ENCODE measurements around the gene RPS17.

Gene RPS17

DNA sequence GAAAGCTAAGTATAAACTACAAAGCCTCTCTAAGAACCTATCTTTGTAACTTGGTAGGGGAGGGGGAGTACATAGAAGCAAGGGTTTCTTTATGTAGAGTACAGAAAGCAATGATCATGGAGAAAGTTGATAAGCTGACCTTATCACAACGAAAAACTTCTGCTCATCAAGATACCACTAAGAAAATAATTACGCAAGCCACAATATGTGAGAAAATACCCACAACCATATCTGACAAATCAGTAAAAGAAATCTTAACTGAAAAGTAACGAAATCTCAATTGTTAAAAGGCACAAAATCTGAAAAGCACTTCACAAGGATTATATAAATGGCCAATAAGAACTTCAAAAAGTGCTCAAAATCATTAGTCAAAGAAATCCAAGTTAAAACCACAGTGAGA is 35.1 kb upstream of the RPS17 start:
- TF ChIP-seq POLR2AphosphoS5 (IDR thresholded peaks at IDR 0.05; ENCODE audit: low read depth, low read length) (no peak), FOXP2 (optimal IDR thresholded peaks at IDR 0.05; ENCODE audit: borderline replicate concordance, extremely low read depth, extremely low read length, insufficient read depth) (no peak), TAF1 (IDR thresholded peaks at IDR 0.05; ENCODE audit: borderline replicate concordance, insufficient read depth, low read length) (no peak), SIN3A (IDR thresholded peaks at IDR 0.05; ENCODE audit: borderline replicate concordance, insufficient read depth, low read length) (no peak)
- TF ChIP-seq, protein P1, sequence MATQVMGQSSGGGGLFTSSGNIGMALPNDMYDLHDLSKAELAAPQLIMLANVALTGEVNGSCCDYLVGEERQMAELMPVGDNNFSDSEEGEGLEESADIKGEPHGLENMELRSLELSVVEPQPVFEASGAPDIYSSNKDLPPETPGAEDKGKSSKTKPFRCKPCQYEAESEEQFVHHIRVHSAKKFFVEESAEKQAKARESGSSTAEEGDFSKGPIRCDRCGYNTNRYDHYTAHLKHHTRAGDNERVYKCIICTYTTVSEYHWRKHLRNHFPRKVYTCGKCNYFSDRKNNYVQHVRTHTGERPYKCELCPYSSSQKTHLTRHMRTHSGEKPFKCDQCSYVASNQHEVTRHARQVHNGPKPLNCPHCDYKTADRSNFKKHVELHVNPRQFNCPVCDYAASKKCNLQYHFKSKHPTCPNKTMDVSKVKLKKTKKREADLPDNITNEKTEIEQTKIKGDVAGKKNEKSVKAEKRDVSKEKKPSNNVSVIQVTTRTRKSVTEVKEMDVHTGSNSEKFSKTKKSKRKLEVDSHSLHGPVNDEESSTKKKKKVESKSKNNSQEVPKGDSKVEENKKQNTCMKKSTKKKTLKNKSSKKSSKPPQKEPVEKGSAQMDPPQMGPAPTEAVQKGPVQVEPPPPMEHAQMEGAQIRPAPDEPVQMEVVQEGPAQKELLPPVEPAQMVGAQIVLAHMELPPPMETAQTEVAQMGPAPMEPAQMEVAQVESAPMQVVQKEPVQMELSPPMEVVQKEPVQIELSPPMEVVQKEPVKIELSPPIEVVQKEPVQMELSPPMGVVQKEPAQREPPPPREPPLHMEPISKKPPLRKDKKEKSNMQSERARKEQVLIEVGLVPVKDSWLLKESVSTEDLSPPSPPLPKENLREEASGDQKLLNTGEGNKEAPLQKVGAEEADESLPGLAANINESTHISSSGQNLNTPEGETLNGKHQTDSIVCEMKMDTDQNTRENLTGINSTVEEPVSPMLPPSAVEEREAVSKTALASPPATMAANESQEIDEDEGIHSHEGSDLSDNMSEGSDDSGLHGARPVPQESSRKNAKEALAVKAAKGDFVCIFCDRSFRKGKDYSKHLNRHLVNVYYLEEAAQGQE (IDR thresholded peaks at IDR 0.05; ENCODE audit: insufficient read depth in 1 of 2, low read depth in 2 of 2, low read length in 2 of 2): no peak

DNA sequence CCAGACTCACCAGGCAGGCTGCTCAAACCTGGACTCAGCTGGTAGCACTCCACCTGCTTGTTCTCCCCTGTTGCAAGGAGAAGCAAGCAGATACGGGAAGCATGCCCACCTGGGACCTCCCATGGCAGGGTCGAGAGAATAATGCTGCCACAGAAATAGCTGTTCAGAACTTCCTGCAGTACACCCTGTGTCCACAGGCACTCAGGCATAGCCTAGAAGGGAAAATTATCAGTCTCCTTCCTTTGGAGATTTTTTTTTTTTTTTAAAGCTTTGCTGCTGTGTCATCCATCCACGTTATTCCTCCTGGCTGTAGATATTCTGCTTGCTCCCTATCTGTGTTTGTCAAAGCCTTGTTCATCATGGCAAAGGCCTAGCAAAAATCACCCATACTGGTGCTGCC is 32.7 kb upstream of the RPS17 start:
- TF ChIP-seq TAF1 (IDR thresholded peaks at IDR 0.05; ENCODE audit: borderline replicate concordance, insufficient read depth, low read length) (no peak), POLR2AphosphoS5 (IDR thresholded peaks at IDR 0.05; ENCODE audit: low read depth, low read length) (no peak), SIN3A (IDR thresholded peaks at IDR 0.05; ENCODE audit: borderline replicate concordance, insufficient read depth, low read length) (no peak), FOXP2 (optimal IDR thresholded peaks at IDR 0.05; ENCODE audit: borderline replicate concordance, extremely low read depth, extremely low read length, insufficient read depth) (no peak)
- TF ChIP-seq, protein P1 (IDR thresholded peaks at IDR 0.05; ENCODE audit: insufficient read depth in 1 of 2, low read depth in 2 of 2, low read length in 2 of 2): no peak

DNA sequence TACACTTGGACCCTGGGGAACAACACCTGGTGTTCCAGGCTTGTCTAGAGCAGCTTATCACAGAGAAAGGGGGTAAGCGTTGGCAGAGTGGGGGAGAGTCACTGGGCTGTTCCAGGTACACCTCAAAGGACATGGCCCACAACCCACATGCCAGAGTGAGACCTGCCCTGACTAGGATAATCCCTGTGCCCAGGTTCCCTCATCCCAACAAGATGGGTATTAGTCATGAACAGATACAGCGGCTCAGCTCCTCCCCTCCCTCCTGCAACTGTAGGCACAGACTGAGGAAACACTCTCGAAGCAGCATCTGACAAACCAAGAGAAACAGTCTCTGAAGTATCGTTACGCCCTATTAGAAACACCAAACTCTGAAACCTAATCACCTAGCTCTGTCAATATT is 32.1 kb upstream of the RPS17 start:
- TF ChIP-seq SIN3A (IDR thresholded peaks at IDR 0.05; ENCODE audit: borderline replicate concordance, insufficient read depth, low read length): no peak
- TF ChIP-seq FOXP2 (optimal IDR thresholded peaks at IDR 0.05; ENCODE audit: borderline replicate concordance, extremely low read depth, extremely low read length, insufficient read depth): no peak
- TF ChIP-seq TAF1 (IDR thresholded peaks at IDR 0.05; ENCODE audit: borderline replicate concordance, insufficient read depth, low read length): no peak
- no peak for TF ChIP-seq POLR2AphosphoS5 (IDR thresholded peaks at IDR 0.05; ENCODE audit: low read depth, low read length)
- TF ChIP-seq, protein P1 (IDR thresholded peaks at IDR 0.05; ENCODE audit: insufficient read depth in 1 of 2, low read depth in 2 of 2, low read length in 2 of 2): no peak

DNA sequence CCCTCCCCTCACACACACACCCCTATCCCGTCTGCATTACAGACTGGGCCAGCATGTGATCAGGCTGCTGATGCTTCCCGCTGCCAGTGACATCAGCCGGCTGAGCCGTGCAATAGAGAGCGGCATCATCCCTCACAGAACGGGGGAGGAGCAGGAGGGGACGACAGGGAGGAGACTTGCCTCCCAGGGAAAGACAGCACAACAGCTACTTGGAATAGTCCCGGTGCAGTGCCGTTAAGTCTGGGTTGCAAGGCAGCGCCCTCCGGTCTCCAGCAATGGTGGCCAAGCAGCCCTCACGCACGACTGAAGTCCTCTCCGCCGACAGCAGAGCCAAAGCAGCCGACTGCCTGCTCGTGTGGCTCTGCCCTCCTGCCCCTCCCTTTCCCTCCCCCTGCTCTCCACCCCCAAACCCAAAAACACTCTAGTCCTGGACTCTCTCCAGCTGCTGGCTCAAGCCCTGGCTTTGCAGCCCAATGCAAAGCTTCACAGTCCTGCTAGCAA is 31.5 kb upstream of the RPS17 start:
- no peak for TF ChIP-seq FOXP2 (optimal IDR thresholded peaks at IDR 0.05; ENCODE audit: borderline replicate concordance, extremely low read depth, extremely low read length, insufficient read depth)
- TF ChIP-seq POLR2AphosphoS5 (IDR thresholded peaks at IDR 0.05; ENCODE audit: low read depth, low read length): peak; percentile 58; the same call in 1 of the 2 replicates

DNA sequence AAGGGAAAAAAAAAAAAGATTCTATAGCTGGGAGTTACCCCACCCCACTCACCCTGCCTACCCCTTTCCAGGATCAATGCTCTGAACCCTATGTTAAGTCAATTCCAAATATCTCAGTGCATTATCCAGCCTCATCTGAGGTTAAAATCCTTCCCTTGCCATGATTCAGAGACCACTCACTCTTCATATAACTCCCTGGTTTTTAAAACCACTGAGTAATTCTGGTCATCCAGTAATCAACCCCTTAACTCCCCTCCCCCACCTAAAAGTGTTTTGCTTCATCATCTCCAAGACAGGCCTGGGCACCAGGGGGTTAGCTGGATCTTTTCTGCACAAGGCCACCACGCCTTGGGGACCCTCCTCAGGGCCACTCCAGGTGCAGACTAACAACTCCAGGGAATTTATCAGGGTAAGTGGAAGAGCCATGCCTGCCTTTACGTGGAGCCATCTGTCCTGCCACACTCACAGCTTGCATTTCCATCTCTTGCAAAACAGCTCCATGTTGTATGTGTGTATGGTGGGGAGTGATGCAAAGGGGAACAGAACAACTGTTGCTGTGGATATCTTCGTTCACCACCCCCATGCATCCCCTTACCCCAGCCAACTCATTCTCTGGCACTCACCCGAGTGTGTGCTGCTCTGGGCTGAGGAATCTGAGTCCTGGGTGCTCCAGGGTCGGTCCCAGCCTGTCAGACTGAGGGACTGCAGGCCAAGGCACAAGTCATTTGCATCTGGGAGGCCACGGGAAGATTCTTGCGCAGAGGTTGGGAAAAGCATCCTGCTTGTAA is 30.7 kb upstream of the RPS17 start:
- TF ChIP-seq SIN3A (IDR thresholded peaks at IDR 0.05; ENCODE audit: borderline replicate concordance, insufficient read depth, low read length) (no peak), TAF1 (IDR thresholded peaks at IDR 0.05; ENCODE audit: borderline replicate concordance, insufficient read depth, low read length) (no peak)

DNA sequence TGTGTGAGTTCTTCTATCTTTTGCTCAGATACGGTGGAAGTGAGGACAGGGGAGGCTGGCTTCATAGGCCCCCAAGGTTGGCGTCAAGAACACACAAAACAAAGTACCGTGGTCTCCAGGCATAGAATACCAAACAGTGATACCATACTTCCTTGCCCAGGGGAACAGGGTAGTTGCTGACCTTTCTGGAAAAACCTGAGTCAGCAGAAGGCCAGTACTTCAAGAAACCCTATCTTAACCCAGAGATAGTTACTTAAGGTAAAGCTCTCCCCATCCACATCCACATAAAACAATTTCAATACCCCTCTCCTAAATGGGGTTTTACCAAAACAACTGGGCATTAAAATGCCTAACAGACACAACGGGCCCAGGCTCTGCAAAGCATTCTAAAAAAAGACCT is 29.6 kb upstream of the RPS17 start:
- TF ChIP-seq, protein P1 (IDR thresholded peaks at IDR 0.05; ENCODE audit: insufficient read depth in 1 of 2, low read depth in 2 of 2, low read length in 2 of 2): no peak
- TF ChIP-seq TAF1 (IDR thresholded peaks at IDR 0.05; ENCODE audit: borderline replicate concordance, insufficient read depth, low read length) (no peak), FOXP2 (optimal IDR thresholded peaks at IDR 0.05; ENCODE audit: borderline replicate concordance, extremely low read depth, extremely low read length, insufficient read depth) (no peak), POLR2AphosphoS5 (IDR thresholded peaks at IDR 0.05; ENCODE audit: low read depth, low read length) (no peak), SIN3A (IDR thresholded peaks at IDR 0.05; ENCODE audit: borderline replicate concordance, insufficient read depth, low read length) (no peak)

Data from PFSK-1 (cell line).